Muscle layer of colon (tissue), 2 donors: ENCODE results near the gene GLOD4.
A peak's percentile ranks its signal among the peaks of the same experiment; 100 is the strongest.
"Not testable (repeated sequence)": the region's sequence is repeated elsewhere in the genome, so short reads cannot be mapped to it uniquely, and the experiment has no call there.

Source experiments
- H3K27ac ChIP-seq: one replicate; pipeline ENCODE4 v1.7.0; 2013; ENCODE audit warnings: low read depth, mild to moderate bottlenecking, low read length, moderate library complexity
- H3K27me3 ChIP-seq, 2 donors: one replicate each; pipeline ENCODE4 v1.7.0; 2013; ENCODE audit warnings: low read length in 2 of 2, mild to moderate bottlenecking in 2 of 2; ENCODE audit not compliant: insufficient read depth in 2 of 2, control insufficient read depth in 1 of 2
- H3K36me3 ChIP-seq: one replicate; pipeline ENCODE4 v1.7.0; 2013; ENCODE audit warnings: mild to moderate bottlenecking, low read length; ENCODE audit not compliant: insufficient read depth
- H3K4me1 ChIP-seq: one replicate; pipeline ENCODE4 v1.7.0; 2013; ENCODE audit warnings: mild to moderate bottlenecking, low read length; ENCODE audit not compliant: insufficient read depth
- H3K4me3 ChIP-seq, 2 donors: one replicate each; pipeline ENCODE4 v1.7.0; 2013; ENCODE audit warnings: low read length in 2 of 2, low read depth in 1 of 2, mild to moderate bottlenecking in 1 of 2, moderate library complexity in 1 of 2
- H3K9ac ChIP-seq: one replicate; pipeline ENCODE4 v1.7.0; 2013; ENCODE audit warnings: low read length
- H3K9me3 ChIP-seq: one replicate; pipeline ENCODE4 v1.7.0; 2013; ENCODE audit warnings: mild to moderate bottlenecking, low read length
- donor health status: abdominal sarcoma.
- donor health status: Adenocarcinoma of cecum.

The GLOD4 gene

GRCh38 chr17:781805-782731, at the start of gene GLOD4, which contains the start of gene MRM3:
Gene GLOD4 (minus strand): TSS chr17:782280. CDS start chr17:782255, 25 bp downstream.
Gene MRM3 (plus strand): TSS chr17:782353. CDS start chr17:782379, 26 bp downstream.
- H3K4me3 ChIP-seq, result peak within 1 kb of the TSS; percentile 88 to 99
- peaks cover 23% of the 10 kb centered on the region for H3K4me1 ChIP-seq
- H3K9ac ChIP-seq, result peak within 1 kb of the TSS; percentile 81
- peak within 1 kb of the TSS; percentile 72 for H3K27ac ChIP-seq
- peaks cover 20% of the 10 kb centered on the region for H3K36me3 ChIP-seq
- no peaks in the 10 kb centered on the region for H3K27me3 ChIP-seq
- no peaks in the 10 kb centered on the region for H3K9me3 ChIP-seq

GRCh38 chr17:830950-831349, 48.9 kb upstream of the GLOD4 start:
- Histone ChIP-seq H3K27me3 (no peaks in the 10 kb centered on the region), H3K4me3 (no peak overlapping the region), H3K9ac (no peak overlapping the region), H3K4me1 (peaks cover under 1% of the 10 kb centered on the region), H3K27ac (no peak overlapping the region), H3K36me3 (peaks cover 1% of the 10 kb centered on the region), H3K9me3 (no peaks in the 10 kb centered on the region)

- no peaks in the 10 kb centered on the region for H3K27me3 ChIP-seq
- no peak overlapping the region for H3K27ac ChIP-seq
- H3K4me3 ChIP-seq, result no peak overlapping the region
- no peaks in the 10 kb centered on the region for H3K4me1 ChIP-seq
- peaks cover 7% of the 10 kb centered on the region for H3K36me3 ChIP-seq
- no peak overlapping the region for H3K9ac ChIP-seq
- H3K9me3 ChIP-seq, result no peaks in the 10 kb centered on the region
Observed at GRCh38 chr17:830381-830780, 48.3 kb upstream of the GLOD4 start.

GRCh38 chr17:829614-830013, 47.5 kb upstream of the GLOD4 start:
- H3K9ac ChIP-seq, H3K9me3 ChIP-seq, H3K4me1 ChIP-seq, H3K4me3 ChIP-seq, H3K27me3 ChIP-seq, H3K27ac ChIP-seq: not testable (repeated sequence)
- peaks cover 10% of the 10 kb centered on the region for H3K36me3 ChIP-seq

- H3K9me3 ChIP-seq, result no peaks in the 10 kb centered on the region
- H3K27ac ChIP-seq, result no peak overlapping the region
- H3K9ac ChIP-seq, result no peak overlapping the region
- H3K4me1 ChIP-seq, result no peaks in the 10 kb centered on the region
- H3K36me3 ChIP-seq, result peaks cover 14% of the 10 kb centered on the region
- H3K27me3 ChIP-seq, result no peaks in the 10 kb centered on the region
- H3K4me3 ChIP-seq, result no peak overlapping the region
Observed at GRCh38 chr17:828761-829160, 46.7 kb upstream of the GLOD4 start.

- no peaks in the 10 kb centered on the region for H3K9me3 ChIP-seq
- H3K27ac ChIP-seq, result no peak overlapping the region
- no peaks in the 10 kb centered on the region for H3K4me1 ChIP-seq
- no peaks in the 10 kb centered on the region for H3K27me3 ChIP-seq
- H3K4me3 ChIP-seq, result no peak overlapping the region
- H3K9ac ChIP-seq, result no peak overlapping the region
- H3K36me3 ChIP-seq, result peaks cover 14% of the 10 kb centered on the region
Observed at GRCh38 chr17:826778-827177, 44.7 kb upstream of the GLOD4 start.

- Histone ChIP-seq H3K9me3 (no peaks in the 10 kb centered on the region), H3K9ac (no peak overlapping the region), H3K4me1 (no peaks in the 10 kb centered on the region), H3K4me3 (no peak overlapping the region), H3K27ac (no peak overlapping the region), H3K27me3 (no peaks in the 10 kb centered on the region), H3K36me3 (peaks cover 14% of the 10 kb centered on the region)
Observed at GRCh38 chr17:825216-825615, 43.1 kb upstream of the GLOD4 start.

GRCh38 chr17:824378-824777, 42.3 kb upstream of the GLOD4 start:
- H3K9me3 ChIP-seq, result no peaks in the 10 kb centered on the region
- H3K36me3 ChIP-seq, result peaks cover 22% of the 10 kb centered on the region
- H3K4me1 ChIP-seq, result no peaks in the 10 kb centered on the region
- H3K4me3 ChIP-seq, result no peak overlapping the region
- no peak overlapping the region for H3K9ac ChIP-seq
- H3K27ac ChIP-seq, result no peak overlapping the region
- H3K27me3 ChIP-seq, result no peaks in the 10 kb centered on the region

- Histone ChIP-seq H3K4me3 (no peak overlapping the region), H3K9ac (no peak overlapping the region), H3K36me3 (peaks cover 28% of the 10 kb centered on the region), H3K27me3 (no peaks in the 10 kb centered on the region), H3K4me1 (no peaks in the 10 kb centered on the region), H3K9me3 (no peaks in the 10 kb centered on the region), H3K27ac (no peak overlapping the region)
Observed at GRCh38 chr17:823501-823902, 41.4 kb upstream of the GLOD4 start.

- peaks cover 37% of the 10 kb centered on the region for H3K36me3 ChIP-seq
Observed at GRCh38 chr17:819251-819650, 37.2 kb upstream of the GLOD4 start.

GRCh38 chr17:814371-814770, 32.3 kb upstream of the GLOD4 start:
- no peak overlapping the region for H3K27ac ChIP-seq
- H3K9ac ChIP-seq, result no peak overlapping the region
- no peaks in the 10 kb centered on the region for H3K27me3 ChIP-seq
- H3K9me3 ChIP-seq, result no peaks in the 10 kb centered on the region
- H3K36me3 ChIP-seq, result peaks cover 37% of the 10 kb centered on the region
- H3K4me3 ChIP-seq, result no peak overlapping the region
- H3K4me1 ChIP-seq, result peaks cover 5% of the 10 kb centered on the region

More at GRCh38 chr17:819251-819650, 37.2 kb upstream of the GLOD4 start:
- Histone ChIP-seq H3K27me3 (no peaks in the 10 kb centered on the region), H3K4me3 (no peak overlapping the region), H3K4me1 (no peaks in the 10 kb centered on the region), H3K9me3 (no peaks in the 10 kb centered on the region), H3K9ac (no peak overlapping the region), H3K27ac (no peak overlapping the region)
